HG03280 (cell line): ENCODE measurements around the gene TNP2.
A peak's percentile ranks its signal among the peaks of the same experiment; 100 is the strongest.
"Not testable (repeated sequence)": the region's sequence is repeated elsewhere in the genome, so short reads cannot be mapped to it uniquely, and the experiment has no call there.

Experiments used
- ATAC-seq: cut with Tn5 transposase; IDR thresholded peaks from one replicate; pipeline ENCODE4 v1.9.1; 2021; ENCODE audit warnings: mild to moderate bottlenecking, moderate library complexity; ENCODE audit not compliant: unreplicated experiment

Gene TNP2

DNA sequence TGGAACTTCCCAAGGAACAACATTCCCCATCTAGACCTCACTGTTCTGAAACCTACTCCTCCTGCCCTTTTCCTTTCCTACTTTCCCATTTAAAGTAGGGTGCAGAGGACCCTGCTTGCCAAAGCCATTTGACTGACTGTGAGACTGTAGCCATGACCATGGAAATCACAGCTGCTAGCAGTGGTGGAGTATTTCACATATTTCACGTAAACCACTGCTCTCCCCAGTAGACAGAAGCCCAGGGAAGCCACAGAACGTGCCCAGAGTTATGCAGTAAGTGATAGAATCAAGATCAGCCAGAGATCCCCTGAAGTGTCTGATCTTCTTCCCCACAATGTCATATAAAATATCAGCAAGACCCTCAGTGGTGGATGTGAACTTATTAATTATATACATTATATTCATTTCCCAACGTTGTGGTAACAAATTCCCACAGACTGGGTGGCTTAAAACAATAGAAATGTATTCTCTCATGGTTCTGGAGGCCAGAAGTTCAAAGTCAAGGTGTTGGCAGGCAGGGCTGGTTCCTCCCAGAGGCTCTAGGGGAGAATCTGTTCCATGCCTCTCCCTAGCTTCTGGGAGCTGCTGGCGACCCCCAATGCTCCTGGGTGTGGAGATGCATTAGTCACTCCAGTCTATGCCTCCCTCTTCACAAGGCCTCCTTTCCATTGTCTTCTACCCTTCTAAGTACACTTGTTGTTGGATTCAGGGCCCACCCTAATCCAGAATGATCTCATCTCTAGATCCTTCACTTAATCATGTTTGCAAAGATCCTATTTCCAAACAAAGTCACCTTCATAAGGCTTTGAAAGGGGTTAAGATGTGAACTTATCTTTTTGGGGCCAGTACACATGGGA, 32.7 kb upstream of the TNP2 start:
- ATAC-seq = no peak

DNA sequence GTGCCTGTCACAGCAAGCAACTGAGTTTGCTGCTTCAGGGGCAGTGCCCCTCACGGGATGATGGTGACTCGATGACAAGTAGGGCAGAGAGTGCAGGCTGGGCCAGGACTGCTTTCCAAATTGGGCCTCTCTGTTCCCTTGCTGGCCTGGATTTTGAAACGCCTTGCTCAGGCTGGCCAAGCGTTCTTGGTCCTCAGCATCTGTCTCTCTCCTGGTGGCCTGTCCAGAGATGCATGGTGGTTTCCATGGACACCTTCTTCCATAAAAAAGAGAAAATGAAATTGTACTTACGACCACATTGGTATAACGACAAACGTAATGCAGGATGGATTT, 31.4 kb upstream of the TNP2 start:
- no peak for ATAC-seq

DNA sequence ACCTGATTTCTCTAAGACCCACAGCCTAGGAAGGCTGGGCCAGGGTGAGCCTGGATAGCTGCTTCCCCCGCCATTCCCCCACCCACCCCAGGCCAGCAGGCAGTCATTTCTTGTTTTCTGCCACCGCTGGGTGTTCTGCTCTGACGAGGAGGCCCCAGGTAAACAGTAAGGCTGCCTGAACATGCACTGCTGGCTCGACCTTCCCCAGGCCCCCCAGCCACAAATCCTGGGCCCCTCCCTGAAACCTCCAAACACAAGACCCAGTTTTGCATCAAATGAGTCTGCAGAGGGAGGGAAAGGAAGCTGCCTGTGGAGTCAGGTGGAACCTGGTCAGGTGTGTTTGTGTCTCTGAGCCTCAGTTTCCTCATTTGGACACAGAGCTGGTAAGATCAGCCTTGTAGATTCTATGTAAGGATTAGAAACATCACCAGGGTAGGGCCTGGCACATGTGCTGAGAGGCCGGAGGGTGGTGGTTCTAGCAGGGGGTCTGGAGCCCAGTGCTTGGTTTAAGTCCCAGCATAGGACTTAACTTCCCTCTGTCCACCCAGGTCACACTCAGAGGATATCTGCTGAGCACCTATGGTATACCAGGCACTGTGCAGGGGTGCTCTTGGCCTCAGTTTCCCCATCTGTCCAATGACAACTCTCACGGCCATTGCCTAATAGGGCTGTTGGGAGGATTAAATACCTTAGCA, 30.9 kb upstream of the TNP2 start:
- no peak for ATAC-seq

DNA sequence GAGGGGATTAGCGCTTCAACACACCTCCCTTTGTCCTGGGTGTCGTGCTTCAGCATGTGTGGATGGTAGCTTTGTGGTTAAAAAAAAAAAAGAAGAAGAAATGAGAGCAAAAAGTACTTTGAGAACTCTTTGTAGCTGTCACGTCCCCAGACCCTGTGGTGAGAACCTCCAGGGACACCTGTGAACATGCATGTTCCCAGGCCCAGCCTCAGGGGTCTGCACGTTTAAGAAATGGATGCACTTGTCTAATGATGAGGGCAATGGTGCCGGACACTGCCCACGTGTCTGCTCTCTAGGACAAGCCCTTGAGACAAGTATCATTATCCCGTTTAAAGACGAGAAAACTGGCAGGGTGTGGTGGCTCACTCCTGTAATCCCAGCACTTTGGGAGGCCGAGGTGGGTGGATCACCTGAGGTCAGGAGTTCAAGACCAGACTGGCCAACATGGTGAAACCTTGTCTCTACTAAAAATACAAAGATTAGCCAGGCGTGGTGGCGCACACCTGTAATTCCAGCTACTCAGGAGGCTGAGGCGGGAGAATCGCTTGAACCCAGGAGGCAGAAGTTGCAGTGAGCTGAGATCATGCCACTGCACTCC, 29.9 kb upstream of the TNP2 start:
- not testable (repeated sequence) for ATAC-seq

DNA sequence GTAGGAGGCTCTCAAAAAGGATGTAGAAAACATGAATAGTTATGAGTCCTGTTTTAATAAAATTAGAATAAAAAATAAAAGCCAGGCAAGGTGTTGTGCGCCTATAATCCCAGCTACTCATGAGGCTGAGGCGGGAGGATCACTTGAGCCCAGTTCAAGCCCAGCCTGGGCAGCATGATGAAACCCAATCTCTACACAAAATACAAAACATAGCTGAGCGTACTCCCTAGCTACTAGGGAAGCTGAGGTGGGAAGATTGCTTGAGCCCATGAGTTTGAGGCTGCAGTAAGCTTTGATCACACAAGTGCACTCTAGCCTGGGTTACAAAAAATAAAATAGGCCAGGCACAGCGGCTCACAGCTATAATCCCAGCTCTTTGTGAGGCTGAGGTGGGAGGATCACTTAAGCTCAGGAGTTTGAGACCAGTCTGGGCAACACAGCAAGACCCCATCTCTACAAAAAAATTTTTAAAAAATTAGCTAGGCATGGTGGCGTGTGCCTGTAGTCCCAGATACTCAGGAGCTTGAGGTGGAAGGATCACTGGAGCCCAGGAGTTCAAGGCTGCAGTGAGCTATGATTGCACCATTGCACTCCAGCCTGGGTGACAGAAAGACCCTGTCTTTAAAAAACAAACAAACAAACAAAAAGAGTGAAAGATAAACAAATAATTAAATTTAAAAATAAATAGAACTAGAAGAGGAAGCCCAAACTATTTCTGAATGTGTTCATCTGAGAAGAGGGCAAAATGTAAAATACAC, 29.2 kb upstream of the TNP2 start:
- ATAC-seq = peak; percentile 13

DNA sequence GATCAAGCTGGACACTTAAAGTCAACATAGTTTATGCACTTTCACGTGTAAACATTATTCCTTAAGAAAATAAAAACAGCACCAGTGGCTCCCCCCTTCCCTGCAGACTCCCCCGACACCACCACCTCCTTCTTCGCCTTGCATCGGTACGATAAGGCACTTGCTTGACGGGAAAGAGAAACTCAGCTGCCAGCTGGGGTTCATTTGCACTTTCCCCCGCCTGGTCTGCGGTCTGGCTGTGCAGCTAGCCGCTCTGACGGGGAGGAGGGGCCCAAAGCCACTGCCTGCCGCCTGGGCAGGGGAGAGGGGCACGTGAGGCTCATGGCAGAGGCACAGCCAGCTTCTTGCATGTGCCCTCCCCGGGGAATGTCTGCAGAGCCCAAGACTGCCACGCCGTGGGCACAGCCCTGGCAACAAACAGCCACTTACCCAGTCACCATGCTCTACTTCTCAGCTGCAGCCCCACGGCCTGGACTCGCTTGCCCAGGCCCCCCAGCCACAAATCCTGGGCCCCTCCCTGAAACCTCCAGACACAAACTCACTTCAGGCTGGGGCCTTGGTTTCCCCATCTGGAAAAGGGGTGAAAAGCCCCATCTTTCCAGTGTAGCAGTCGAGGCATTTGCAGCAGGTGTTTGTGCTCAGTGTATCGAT, 28.5 kb upstream of the TNP2 start:
- ATAC-seq = peak; percentile 74

DNA sequence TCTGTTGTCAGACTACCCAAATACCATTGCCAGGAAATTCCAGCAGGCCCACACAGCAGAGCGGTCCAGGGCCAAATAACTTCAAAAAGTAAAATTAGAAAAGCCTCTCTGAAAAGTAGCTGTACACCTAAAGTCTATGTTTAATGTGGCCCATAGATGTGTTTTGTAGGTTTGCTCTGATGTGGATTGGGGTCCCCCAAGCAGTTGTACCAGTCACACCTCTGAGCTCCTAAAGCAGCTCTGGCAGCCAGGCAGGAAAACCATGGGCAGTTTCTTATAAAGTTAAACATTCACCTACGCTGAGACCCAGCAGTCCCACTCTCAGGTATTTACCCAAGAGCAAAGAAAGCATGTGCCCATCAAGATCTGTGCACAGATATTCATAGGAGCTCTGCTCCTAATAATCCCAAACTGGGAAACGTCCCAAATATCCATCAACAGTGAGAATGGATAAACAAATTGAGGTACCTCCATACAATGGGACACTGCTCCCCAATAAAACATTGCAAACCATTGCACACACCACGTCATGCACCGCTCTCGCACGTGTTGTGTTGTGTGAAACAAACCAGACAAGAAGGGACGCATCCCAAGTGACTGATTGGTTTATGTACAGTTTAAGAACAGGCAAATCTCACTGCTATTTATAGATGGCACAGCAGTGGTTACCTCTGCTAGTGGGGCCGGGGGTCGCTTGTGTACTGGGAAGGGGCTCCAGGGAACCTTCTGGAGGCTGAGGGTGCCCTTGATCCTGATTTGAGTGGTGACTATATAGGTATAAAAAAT, 27.8 kb upstream of the TNP2 start:
- ATAC-seq = peak; percentile 28

DNA sequence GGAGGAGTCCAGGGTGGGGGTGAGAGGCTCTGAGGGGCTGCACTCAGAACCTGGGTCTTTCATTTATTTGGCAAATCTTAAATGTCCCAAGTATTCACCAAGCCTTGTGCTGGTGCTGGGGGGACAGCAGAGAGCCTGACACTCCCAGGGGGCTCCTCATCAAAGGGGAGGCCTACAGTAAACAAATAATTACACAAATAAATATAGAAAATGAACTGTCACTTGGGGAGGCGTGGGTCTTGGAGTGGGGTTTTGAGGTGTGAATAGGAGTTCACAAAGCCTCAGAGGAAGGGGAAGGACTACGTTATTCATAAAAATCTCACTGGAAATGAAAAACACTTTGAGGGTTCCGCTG, 27.2 kb upstream of the TNP2 start:
- ATAC-seq = no peak

DNA sequence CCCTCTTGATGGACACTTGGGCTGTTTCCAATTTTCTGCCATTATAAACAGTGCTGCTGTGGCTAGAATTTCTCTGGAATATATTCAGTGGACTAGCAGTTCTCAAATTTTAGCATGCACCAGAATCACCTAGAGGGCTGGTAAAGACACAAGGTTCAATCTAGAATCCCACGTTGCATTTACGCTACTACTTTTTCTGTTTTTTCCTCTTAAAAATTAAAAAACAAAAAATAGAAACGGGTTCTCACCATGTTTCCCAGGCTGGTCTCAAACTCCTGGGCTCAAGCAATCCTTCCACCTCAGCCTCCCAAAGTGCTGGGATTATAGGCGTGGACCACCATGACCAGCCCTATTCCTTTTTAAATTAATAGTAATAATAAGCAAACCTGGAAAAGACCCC, 26.5 kb upstream of the TNP2 start:
- no peak for ATAC-seq

DNA sequence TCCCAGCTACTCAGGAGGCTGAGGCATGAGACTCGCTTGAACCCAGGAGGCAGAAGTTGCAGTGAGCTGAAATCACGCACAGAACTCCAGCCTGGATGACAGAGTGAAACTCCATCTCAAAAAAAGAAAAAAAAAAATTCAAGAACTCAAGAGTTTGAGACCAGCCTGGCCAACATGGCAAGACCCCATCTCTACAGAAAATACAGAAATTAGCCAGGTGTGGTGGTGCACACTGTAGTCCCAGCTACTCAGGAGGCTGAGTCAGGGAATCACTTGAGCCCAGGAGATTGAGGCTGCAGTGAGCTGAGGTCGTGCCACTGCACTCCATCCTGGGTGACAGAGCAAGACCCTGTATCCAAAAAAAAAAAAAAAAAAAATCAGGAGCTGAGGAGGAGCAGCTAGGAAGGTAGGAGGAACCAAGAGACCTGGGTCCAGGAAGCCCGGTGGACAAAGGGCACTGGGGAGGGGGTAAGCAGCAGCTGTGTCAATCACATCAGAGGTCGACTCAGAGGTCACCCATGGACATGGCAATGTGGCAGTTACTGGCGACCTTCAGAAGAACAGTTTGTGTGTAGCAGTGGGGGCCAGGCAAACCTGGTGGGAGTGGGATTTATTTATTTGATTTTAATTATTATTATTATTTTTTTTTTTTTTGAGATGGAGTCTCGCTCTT, 23.1 kb upstream of the TNP2 start:
- ATAC-seq = no peak

DNA sequence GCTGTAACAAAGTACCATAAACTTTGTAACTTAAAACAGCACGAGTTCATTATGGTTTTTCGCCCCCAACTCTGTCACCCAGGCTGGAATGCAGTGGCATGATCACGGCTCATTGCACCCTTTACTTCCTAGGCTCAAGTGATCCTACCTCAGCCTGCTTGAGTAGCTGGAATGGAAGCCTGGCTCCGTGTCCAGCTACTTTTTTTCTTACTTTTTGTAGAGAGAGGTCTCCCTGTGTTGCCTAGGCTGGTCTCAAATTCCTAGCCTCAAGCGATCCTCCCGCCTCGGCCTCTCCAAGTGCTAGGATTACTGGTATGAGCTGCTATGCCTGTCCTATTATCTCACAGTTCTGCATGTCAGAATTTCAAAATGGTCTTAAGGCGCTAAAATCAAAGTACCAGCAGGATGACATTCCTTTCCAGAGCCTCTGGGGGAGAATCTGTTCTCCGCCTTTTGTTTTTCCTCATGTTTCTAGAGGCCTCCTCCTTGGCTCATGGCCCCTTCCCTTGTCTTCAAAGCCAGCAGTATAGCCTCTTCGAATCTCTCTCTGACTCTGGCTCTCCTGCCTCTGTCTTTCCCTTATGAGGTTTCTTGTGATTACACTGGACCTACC, 22.1 kb upstream of the TNP2 start:
- ATAC-seq = no peak

DNA sequence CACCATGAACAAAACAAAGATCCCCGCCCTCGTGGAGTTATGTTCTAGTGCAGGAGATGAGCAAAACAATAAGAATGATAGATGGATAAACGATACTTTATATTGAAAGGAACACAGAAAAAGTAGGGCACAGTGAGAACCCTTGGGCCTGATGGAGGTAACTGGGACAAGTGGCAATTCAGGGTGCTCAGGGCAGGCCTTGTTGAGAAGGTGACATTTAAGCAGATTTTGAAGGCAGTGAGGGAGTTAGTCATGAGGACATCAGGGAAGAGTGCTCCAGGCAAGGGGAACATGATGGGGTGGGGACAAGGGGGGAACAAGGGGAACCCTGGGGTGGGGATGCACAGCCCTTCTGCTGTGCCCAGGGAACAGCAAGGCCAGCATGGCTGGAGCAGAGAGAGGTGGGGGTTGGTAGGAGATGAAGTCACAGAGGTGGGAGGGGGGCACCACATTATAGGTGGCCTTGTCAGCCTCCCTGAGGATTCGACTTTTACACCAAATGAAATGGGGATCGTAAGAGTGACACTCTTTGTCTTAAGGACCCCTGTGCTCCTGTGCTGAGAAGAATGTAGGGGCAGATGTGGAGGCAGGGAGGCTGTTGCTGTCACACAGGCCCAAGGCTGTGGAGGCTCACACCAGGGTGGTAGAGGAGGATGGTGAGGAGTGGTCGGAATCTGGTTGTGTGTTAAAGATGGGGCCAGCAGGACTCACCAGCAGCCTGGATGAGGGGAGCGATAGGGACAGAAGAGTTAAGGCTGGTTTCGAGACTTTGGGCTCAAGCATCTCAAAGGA, 21.2 kb upstream of the TNP2 start:
- ATAC-seq = no peak

DNA sequence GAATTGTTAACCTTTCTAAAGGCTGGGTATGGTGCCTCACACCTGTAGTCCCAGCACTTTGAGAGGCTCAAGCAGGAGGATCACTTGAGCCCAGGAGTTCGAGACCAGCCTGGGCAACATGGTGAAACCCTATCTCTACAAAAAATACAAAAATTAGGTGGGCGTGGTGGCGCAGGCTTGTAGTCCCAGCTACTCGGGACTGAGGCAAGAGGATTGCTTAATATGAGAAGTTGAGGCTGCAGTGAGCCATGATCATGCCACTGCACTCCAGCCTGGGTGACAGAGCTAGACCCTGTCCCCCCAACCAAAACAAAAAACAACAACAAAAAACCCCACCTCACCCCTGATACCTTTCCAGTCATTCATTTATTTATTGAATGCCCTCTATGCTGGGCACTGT, 20.6 kb upstream of the TNP2 start:
- ATAC-seq = not testable (repeated sequence)

DNA sequence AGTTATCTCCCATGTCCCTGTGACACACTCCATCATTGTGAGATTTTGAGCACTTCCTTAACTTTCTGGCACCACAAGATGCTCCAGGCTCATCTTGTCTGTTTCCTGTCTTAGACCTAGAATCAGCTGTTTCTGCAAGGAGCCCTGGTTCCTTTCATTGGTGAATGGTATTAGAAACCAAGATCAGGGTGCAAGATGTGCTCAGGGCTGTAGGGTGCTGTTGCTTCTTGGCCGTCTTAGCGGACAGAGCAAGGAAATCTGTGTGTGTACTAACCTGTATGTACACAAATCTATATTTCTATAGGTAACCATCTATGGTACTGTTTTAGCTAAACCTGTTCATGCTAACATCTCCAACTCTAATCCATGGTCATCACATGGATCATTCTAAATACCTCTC, 20.1 kb upstream of the TNP2 start:
- ATAC-seq = no peak

DNA sequence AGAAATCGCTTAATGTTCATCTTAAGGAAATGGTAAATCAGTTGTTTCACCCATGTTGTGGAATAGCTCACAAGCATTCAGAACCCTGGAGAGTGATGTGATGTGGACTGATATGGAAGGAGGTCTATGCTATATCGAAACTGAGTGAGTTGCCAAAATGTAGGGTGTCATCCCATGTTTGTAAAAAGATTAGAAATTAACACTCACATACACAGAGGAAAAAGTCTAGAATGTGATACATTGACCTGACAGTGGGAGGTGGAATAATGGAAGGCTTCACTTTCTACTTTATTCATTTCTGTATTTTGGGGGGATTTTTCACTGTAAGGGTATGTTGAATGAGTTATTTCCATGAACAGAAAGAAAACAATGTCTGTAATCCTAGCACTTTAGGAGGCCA, 16.7 kb upstream of the TNP2 start:
- no peak for ATAC-seq

DNA sequence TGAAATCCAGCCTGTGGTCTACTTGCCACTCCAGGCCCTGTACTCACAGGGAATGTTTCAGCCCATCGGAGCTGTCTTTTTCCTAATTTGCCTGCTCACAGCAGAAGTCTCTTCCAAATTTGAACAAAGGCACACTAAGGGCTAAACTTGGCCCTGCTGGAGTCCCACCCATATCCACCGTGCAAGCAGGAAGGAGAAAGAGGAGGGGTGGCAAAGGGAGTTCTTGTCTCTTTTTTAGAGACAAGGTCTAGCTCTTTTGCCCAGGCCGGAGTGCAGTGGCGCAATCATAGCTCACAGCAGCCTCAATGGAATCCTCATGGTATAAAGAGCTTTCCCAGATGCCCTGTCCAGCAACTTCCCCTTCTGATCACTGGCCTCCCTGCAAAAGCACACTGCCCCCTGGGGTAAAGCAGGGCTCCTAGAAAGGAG, 14.7 kb upstream of the TNP2 start:
- no peak for ATAC-seq

DNA sequence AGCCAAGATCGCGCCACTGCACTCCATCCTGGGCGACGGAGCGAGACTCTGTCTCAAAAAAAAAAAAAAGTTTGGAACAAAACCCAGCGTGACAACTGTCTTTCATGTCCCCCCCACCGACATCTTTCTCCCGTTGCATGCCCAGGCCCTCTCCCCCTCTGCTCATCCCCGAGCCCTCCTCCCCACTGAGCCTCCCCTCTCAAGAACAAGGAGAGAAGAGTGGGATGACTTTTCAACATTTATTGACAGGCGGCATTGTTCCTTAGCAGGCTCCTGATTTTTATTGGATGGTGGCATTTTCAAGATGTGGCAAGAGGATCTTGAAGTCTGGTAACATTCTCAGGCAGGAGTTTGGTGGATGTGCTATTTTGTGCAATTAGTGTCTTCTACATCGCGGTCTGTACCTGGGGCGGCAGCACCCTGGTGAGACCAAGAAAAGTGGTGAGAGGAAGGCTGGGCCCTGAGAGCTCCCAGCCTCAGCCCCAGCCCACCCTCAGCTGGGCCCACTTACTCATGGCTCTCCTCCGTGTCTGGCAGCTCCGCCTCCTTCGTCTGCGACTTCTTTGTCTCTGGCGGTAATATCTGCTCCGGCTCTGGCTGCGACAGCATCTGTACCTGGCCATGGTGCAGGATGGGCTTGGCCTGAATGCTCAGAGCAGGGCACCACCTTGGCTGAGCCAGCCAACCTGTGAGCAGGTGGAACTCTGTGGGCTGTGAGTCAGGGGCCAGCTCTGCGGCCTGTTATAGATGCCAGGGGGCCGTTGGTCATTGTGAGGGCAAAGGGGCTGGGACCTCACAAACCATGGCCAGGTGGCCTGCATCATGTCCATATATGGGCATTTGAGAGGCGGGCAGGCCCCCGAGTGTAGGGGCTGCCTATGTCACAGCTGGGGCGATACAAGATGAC, 11.7 kb upstream of the TNP2 start, which contains the start of gene PRM1:
TSS of gene PRM1 (minus strand) at position 715 of the 907 bp plus-strand sequence. CDS start at position 623, 92 bp downstream.
- ATAC-seq = no peak
